HG03039 (cell line): ENCODE measurements around the gene RCBTB1.
"Not testable (repeated sequence)": the region's sequence is repeated elsewhere in the genome, so short reads cannot be mapped to it uniquely, and the experiment has no call there.

ENCODE experiments used
- ATAC-seq: cut with Tn5 transposase; IDR thresholded peaks from one replicate; pipeline ENCODE4 v1.9.1; 2021; ENCODE audit warnings: mild to moderate bottlenecking, moderate library complexity; ENCODE audit not compliant: unreplicated experiment

Gene RCBTB1

GRCh38 chr13:49585220-49586157, at the start of gene RCBTB1:
Gene RCBTB1 (minus strand): TSS chr13:49585558. CDS start chr13:49567279, 18,279 bp downstream.
- ATAC-seq: peak; percentile 83

GRCh38 chr13:49633710-49634109, 48.4 kb upstream of the RCBTB1 start:
- no peak for ATAC-seq

GRCh38 chr13:49632156-49632555, 46.8 kb upstream of the RCBTB1 start:
- no peak for ATAC-seq

GRCh38 chr13:49630580-49630979, 45.2 kb upstream of the RCBTB1 start:
- ATAC-seq: no peak

- no peak for ATAC-seq
These were observed 44.6 kb upstream of the RCBTB1 start for GRCh38 chr13:49629947-49630346.

- no peak for ATAC-seq
These were observed 44.0 kb upstream of the RCBTB1 start for GRCh38 chr13:49629196-49629938.

GRCh38 chr13:49627831-49628652, 42.7 kb upstream of the RCBTB1 start, which contains the start of gene ARL11:
Gene ARL11 (plus strand): TSS chr13:49628507. CDS start chr13:49630448, 1,941 bp downstream.
- ATAC-seq: peak; percentile 92

GRCh38 chr13:49625392-49626079, 40.2 kb upstream of the RCBTB1 start:
- ATAC-seq: no peak

- ATAC-seq: no peak
These were observed 38.9 kb upstream of the RCBTB1 start for GRCh38 chr13:49624229-49624628.

- ATAC-seq: no peak
These were observed 37.0 kb upstream of the RCBTB1 start for GRCh38 chr13:49622174-49622946.

- ATAC-seq: no peak
These were observed 34.8 kb upstream of the RCBTB1 start for GRCh38 chr13:49620170-49620621.

GRCh38 chr13:49616676-49617065, 31.3 kb upstream of the RCBTB1 start:
- ATAC-seq: no peak

- ATAC-seq: no peak
These were observed 30.7 kb upstream of the RCBTB1 start for GRCh38 chr13:49615836-49616675.

- not testable (repeated sequence) for ATAC-seq
These were observed 26.7 kb upstream of the RCBTB1 start for GRCh38 chr13:49612042-49612441.

GRCh38 chr13:49610176-49610575, 24.8 kb upstream of the RCBTB1 start:
- ATAC-seq: no peak

GRCh38 chr13:49608651-49609331, 23.4 kb upstream of the RCBTB1 start:
- ATAC-seq: no peak

- no peak for ATAC-seq
These were observed 22.4 kb upstream of the RCBTB1 start for GRCh38 chr13:49607761-49608160.
